GM19351 (cell line): ENCODE measurements around the gene HIBADH.
"Not testable (repeated sequence)": the region's sequence is repeated elsewhere in the genome, so short reads cannot be mapped to it uniquely, and the experiment has no call there.

ENCODE experiments used
- ATAC-seq: cut with Tn5 transposase; IDR thresholded peaks from one replicate; pipeline ENCODE4 v1.9.1; 2021; ENCODE audit warnings: mild to moderate bottlenecking, moderate library complexity; ENCODE audit not compliant: unreplicated experiment

HIBADH gene

DNA sequence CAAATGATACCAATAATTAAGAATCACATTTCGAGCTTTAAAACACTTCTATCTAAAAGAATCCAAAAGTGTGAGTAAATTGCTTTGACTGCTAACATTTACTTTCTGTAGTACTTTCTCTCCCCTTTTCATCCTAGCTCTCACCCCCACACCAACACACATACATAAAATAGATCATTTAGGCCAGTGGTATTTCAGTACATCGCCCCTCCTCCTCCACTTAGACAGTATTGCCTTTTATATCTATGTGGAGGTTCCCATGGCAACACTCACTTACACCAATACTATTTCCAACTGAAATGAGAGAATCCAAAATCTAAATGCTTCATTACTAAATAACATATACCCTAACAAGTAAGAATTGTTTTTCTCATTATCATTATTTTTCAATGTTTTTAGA, 58.9 kb downstream of the HIBADH start:
- no peak for ATAC-seq

DNA sequence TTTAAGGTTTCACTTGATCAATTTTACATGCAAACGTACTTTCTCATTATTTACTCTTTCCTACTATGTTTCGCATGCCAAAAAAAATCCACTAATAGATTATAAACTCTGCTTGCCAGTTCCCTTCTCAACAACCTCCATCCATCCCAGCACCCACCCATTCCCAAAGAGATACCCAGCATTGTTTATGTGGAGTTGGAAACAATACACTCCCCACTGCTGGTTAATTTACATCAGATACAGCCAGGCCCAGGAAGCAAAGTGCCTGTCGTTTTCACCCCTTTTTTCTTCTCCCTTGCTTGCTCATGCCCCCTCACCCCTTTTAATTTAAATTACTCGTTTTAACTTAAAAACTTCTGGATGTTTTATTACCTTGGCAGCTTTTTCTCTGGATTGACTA, 59.9 kb downstream of the HIBADH start:
- ATAC-seq, result no peak

DNA sequence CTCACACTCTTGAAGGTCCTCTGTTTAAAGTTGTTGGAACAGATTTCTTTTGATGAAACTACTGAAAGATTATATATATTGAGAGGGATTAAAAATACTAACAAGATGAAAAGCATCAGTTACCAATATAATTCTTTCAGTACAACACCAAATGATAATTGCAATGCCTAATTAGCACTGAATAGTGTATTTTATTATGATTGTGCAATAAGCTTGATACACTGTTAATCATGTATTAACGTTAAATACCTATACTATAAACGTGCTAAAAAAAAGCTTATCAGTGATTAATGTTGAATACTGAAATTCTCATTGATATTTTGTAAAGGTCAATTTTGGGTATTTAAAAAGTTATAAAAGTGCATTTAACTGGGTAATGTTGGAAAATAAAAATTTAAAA, 61.5 kb downstream of the HIBADH start:
- ATAC-seq, result no peak

DNA sequence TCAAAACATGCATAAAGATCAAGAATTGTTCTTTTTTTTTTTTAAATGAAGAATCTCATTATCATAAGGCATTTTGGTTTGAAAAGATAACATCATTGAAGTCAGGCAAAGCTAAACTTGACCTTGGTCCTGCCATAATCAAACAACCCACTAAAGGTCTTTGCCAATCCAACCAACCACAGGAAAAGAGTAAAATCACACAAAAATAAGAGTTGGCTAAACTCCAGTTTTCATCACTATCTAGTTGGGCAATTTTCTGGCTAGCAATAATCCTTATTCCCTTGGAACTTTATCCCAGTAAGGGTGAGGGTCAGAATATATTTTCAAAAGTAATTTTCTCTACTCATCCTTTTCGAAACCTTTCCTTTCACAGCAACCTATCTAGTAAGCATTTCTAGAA, 62.4 kb downstream of the HIBADH start:
- no peak for ATAC-seq

DNA sequence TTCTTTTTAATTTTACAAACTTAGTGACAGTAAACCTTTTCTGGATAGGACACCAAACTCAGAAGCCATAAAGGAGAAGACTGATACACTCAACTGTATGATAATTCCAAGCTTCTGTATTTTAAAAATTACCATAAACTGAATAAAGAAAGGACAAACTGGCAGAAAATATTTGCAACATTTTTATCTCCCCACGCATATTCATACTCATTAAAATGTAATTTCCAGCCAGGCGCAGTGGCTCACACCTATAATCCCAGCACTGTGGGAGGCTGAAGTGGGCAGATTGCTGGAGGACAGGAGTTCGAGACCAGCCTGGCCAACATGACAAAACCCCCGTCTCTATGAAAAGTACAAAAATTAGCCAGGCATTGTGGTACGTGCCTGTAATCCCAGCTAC, 67.7 kb downstream of the HIBADH start:
- no peak for ATAC-seq

DNA sequence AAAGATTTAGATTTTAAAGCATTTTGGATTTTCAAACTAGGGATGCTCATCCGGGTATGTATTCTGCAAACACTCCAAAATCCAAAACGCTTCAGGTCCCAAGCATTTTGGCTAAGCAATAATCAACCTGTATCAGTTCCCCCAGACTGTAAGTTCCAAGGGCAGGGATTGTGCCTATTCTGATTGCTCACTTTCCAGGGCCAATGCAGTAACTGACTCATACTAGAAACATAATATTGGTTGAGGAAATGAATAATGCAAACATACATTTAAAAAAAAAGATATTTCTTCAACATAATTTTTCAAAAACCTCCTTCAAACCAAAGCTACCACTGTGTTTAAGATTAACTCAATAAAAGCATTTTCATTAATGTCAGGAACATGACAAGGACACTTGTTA, 69.5 kb downstream of the HIBADH start:
- no peak for ATAC-seq

DNA sequence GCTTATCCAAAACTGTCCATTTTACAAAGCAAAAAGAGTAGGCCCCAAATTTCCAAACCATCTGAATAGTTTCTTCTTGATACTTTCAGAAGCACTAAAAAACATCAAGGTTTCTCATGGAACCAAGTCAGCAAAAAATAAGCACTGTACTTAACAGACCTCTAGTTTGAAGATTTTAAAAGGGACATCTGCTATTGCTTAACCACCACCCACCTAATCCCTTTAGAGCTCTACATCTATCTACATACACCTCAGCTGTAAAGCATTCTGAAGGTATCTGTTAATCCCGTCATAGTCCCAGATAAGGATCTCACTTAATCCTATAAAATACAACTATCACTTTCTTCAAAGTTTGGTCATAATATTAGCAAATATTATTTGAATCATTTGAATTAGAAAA, 72.3 kb downstream of the HIBADH start:
- ATAC-seq, result no peak

DNA sequence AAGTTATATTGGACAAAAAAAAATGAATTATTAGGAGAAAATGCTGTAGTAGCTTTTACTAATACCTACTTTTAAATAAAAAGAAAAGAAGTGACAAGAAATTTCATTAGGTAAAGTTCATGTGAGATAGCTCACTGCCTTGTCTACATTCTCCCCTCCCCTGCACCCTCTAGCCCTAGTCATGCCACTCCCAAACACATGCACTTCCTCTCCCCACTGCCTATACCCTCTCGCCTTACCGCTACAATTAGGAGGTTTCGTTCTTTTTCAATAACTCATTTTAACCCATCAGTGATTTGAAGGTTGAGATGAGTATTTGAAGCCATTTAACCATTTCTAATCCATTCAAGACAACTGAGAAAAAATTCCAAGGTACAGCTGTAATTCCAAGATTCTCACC, 75.3 kb downstream of the HIBADH start:
- ATAC-seq, result peak; percentile 41

DNA sequence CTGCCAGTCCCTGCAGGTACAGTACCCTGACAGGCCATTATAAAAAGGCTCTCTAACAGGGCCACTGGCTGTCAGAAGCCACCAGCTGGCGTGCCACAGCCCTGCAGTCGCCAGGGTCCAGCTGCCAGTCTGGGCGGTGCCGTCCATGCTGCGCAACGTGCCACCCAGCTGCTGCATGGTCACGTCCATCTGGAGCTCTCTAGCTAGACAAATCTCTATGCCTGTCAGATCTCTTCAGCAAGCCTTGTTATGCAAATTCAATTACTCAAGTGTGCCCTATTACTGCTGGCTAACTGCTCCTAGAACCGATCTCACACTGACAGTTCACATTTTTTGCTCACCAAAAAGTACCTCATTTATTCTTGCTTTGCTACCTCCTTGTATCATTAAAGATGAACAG, 75.9 kb downstream of the HIBADH start:
- peak; percentile 95 for ATAC-seq

DNA sequence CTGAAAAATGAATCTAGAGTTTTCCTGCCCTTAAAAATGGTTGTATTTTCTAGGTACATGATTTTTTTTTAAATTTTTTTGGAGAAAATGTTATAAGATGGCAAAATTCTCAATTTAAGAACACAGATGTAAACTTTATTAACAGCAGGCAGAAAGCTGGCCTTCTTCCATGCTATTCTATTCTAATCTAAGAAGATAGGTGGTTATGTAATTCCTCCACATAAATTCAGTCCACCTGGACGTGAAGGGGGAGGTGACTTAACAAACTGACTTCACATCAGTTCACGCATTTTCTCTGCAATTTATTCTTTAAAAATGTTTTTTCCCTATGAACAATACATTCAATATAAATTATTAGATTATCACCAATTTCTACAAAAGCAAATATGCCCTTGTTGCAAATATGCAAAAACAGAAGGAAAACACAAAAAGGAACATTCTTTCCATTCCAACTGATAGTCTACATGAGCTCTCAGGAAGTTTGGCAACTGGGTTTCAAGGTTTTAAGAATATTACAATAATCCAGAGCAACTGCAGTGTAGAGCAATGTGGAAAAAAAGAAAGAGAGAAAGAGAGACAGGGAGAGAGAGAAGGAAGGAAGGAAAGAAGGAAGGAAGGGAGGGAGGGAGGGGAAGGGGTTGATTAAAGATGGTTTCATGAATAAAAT, 76.8 kb downstream of the HIBADH start:
- ATAC-seq, result no peak

DNA sequence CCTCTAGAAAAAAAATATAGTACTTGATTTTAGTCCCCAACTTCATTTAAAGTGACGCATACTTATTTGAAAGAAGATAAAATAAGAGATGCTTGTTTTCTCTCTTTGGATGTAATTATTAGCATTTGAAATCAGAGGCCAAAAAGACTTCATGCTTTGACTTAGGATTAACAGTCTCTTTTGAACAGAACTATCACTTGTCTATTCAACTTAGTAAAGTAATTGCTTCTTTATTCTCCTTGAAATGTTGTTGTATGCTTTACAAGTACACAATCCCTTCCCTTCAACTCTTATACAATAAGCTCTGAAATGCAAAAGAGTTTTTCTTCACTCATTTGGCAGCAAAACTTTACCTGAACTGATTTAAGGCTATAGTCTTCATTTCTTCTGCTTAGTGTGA, 80.8 kb downstream of the HIBADH start:
- no peak for ATAC-seq

DNA sequence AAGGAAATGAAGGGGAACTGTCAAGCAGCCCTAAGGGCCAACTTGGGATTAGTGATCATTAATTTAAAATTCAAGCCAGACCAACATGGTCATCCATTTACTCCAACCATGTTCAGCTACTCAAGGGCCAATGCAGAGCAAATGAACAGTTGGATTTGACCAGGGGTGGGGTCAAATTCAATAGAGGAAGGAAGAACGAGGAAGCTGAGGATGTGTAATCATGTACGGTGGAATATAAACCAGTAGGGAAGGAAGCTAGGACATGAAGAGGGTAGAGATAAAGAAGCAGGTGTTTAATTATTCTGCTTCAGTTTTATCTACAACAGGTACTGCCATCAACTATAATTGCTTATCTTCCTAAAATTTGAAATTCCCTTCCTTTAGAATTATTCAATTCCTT, 81.6 kb downstream of the HIBADH start:
- ATAC-seq, result no peak

DNA sequence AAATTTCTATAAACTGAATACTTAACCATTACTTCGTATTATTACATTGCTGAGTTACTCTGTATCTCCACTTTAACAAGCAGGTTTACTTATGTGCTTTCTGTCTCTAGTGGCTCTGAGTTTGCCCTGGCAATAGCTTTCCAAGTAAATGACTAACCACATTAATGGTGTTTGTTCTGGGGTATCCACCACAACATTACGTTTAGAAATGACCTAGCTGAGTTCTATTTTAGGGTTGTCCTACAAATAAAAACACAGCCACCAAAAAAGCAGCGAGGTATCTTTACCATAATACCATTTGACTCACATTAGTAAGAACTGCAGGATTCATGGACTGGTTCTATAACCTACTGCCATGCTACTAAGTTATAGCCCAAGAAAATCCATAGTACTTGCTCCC, 83.1 kb downstream of the HIBADH start:
- ATAC-seq, result no peak

DNA sequence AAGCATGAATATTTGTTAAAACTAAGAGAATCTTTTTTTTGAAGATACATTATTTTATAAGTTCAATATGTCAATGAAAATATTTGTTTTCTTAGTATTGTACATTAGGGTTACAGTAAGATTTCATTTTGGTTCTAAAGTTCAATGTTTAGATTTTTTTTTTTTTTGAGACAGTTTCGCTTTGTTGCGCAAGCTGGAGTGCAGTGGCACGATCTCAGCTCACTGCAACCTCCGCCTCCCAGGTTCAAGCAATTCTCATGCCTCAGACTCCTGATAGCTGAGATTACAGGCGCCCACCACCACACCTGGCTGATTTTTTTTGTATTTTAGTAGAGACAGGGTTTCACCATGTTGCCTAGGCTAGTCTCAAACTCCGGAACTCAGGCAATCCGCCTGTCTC, 84.5 kb downstream of the HIBADH start:
- ATAC-seq, result not testable (repeated sequence)

DNA sequence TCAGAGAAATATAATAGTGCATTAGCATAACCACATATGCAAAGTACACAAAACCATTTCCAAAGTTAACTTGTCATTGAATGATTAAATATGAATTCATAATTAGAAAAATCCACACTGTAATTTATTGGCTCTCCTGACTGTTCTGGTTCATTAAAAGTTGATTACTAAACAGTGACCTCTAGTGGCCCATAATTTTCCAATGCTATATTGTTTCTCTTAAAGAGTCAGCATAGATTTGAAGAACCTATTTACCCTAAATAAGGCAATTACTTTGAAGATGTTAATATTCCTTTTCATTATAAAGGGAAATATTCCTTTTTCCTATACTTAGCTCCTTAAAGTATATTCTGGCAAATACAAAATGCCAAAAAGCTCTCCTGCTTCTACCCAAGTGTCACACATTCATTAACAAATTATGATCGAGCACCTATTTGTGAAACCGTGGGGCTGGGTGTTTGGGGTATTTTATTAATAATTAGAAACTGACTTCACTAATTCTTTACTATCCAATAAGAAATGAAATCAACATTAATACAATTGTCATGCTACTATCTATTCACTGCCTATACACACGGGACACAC, 86.2 kb downstream of the HIBADH start:
- ATAC-seq, result no peak

DNA sequence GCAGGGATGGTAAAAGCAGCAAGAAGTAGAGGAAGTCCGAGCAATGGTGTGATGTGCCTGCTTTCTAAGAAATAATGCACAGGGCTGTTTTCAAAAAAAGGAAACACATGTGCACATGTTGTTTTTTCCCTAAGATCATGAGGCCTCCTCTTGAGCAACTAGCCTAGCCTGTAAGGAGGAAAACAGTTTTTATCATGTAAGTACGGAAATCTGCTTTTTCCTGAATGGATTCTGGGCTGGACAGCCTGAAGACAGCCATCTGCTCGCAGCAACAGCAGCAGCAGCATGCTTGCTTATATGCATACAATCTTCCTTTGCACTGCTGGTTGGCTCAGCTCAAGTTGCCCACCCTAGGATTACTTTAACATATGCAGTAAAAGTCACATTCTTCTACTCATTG, 87.1 kb downstream of the HIBADH start:
- no peak for ATAC-seq

DNA sequence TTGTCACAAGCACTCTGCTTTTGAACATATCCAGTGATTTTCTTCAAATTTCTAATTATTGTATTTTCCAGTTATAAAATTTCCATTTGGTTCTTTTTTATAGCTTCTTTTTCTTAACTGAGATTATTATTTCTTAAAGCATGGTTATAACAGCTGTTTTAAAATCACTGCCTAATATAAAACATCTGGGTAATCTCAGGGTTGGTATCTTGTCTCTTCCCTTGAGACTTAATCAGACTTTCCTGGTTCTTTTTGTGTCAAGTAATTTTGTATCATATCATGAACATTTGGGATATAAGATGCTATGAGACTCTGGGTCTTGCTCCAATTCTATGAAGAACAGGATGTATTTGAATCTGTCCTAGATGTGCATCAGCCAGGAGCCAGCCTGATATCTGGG, 93.6 kb downstream of the HIBADH start:
- ATAC-seq, result no peak

DNA sequence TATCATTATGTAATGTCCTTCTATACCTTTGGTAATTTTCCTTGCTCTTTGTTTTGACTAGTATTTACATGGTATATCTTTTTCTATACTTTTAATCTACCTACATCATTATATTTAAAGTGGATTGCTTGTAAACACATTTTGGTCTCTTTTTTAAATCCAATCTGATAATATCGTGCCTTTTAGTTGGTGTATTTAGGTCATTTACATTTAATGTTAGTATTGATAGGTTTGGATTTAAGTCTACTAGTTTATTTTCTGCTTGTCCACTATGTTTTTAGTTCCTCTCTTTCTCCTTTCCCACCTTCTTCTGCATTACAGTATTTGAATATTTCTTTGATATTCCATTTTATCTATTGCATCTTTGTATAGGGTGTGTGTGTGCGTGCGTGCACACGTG, 95.4 kb downstream of the HIBADH start:
- no peak for ATAC-seq

DNA sequence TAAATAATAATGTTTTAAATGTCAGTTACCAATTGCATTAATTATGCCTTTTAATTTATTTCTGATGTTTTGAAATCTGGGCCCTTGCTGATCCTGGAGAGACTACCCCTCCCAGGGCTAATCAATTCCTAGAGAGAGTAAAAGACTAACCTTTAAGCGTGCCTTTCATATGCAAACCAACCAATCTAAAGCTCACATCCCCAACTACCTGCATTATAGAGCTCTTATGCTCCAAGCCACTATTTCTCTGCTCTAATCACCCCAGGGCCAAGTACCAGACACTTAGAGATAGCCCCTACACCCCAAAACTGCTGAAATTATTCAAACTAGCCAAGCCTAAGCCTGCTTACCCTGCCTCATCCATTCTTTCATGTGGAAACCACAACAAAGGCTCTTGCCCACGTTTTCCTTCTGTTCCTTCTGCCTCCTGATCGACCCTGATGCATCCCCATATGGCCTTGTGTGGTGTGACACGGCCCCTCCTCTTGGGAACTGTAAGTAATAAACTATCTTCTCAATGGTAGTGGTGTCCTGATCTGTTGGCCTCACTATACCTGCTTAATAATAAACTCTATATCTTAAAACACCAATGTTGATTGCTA, 97.7 kb downstream of the HIBADH start:
- no peak for ATAC-seq

DNA sequence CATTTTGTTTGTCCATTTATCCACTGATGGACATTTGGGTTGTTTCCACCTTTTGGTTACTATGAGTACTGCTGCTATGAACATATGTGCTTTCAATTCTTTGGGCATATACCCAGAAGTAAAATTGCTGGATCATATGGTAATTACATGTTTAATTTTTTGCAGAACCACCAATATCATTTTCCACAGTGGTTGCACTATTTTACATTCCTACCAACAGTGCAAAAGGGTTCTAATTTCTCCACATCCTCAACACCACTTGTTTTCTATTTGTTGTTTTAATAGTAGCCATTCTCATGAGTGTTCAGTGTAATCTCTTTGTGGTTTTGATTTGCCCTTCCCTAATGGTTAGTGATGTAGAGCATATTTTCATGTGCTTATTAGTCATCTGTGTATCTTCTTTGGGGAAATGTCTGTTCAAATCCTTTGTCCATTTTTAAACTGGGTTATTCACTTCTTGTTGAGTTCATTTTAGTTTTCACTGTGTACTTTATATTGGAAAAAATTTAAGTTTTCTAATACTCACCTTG, 101.9 kb downstream of the HIBADH start:
- ATAC-seq, result no peak

DNA sequence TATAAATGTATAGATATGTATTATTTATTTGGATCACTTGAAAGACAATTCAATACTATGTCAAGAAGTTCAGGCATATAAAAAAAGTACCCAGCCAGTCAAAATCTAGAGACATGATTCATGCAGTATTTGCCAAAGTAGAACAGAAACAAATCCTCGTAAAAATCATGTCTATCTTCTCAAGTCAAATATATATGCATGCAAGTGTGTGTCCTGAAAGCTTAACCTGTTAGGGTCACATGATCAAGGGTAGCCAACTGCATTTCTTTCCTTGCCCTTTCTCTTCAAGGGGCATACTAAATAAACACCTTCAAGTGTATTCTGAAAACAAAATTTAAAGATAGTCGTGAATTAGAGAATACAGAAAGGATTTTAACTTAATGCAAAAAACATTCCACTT, 107.0 kb downstream of the HIBADH start:
- no peak for ATAC-seq

DNA sequence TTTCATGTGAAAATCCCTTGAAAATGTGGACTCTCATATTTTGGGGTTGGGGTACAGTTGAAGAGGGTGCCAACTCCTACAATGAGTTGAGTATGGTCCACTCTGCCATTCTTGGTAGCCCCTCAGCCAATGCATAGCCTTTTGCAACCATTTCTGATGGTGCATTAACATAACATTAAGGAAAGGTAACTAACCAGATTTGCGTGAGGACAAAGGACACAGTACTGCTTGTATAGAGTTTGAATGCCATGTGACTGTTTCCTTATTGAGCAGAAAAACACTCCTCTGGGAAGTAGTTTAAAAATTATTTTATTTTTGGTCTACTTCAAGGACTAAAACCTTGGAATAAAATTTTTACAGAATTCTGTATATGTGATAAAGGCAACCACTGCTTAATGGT, 107.9 kb downstream of the HIBADH start:
- no peak for ATAC-seq

DNA sequence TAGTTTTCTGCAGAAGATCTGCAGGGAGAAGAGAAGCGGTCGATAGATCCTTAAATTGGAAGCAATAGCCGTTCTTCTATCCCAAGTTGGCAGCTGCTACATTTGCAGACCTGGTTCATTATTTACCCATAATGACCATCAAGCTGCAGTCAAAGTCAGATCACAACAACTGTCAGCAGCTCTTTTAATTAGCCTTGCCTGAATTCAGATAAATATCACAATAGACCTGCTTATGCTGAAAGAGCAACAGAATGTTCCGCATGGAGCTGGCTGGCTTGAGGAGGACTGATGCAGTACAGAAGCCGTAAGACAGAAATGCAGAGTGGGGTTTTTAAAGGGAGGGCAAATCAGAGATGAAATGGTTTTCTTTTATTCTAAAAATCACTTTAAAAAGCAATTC, 109.4 kb downstream of the HIBADH start:
- no peak for ATAC-seq
